Measurements from ENCODE around the gene RUNX2.

Gene RUNX2

GRCh38 chr6:45423111-45423823 lies 95.1 kb downstream of the RUNX2 start:
- Histone ChIP-seq H3K4me3 (ENCODE audit: low read depth, low read length) (peak overlapping the region; percentile 87), H3K4me1 (ENCODE audit: control insufficient read depth, insufficient read depth, low read length) (peaks cover 5% of the 10 kb centered on the region), H3K9me3 (ENCODE audit: control insufficient read depth, insufficient read depth, low read depth, low read length) (no peaks in the 10 kb centered on the region), H3K27ac (ENCODE audit: extremely low read depth, low read depth, low read length) (peak overlapping the region; percentile 81), H3K36me3 (ENCODE audit: control insufficient read depth in 2 of 2, insufficient read depth in 1 of 2, low read length in 2 of 2) (no peaks in the 10 kb centered on the region)
- POLR2A ChIA-PET = interaction anchor here (1.1 to 3.0 kb wide), 2 partner anchors 45 to 292 kb away, joined by 3 to 20 read pairs; partner anchors contain the start of gene SUPT3H
- CTCF ChIA-PET = interaction anchor here (0.6 to 1.0 kb wide), 2 partner anchors 291 to 948 kb away, joined by 3 to 5 read pairs; no protein-coding TSS in a partner anchor
- TF ChIP-seq BCL6B (tag by site-specific recombination; IDR thresholded peaks at IDR 0.05) = no peak
- no peak for TF ChIP-seq ZNF426 (tag by site-specific recombination; IDR thresholded peaks at IDR 0.05)
- TF ChIP-seq ZIC2 (tag by site-specific recombination; IDR thresholded peaks at IDR 0.05) = no peak; the same call in 1 of the 2 replicates
- no peak for TF ChIP-seq REST (tag by site-specific recombination; IDR thresholded peaks at IDR 0.05)
- no peak for TF ChIP-seq TRIM28 (IDR thresholded peaks at IDR 0.05; ENCODE audit: borderline replicate concordance, low read length)
- 0 out of 2 replicates have a peak, but pooled peaks have one; percentile 19 for TF ChIP-seq KLF17 (tag by site-specific recombination; IDR thresholded peaks at IDR 0.05)
- no peak for TF ChIP-seq ZNF677 (tag by site-specific recombination; IDR thresholded peaks at IDR 0.05)
- no peak for TF ChIP-seq ZNF138 (tag by site-specific recombination; IDR thresholded peaks at IDR 0.05; ENCODE audit: borderline replicate concordance)
- TF ChIP-seq SCRT2 (tag by site-specific recombination; IDR thresholded peaks at IDR 0.05) = no peak
- peak; percentile 59 for TF ChIP-seq ZBTB26 (tag by site-specific recombination; optimal IDR thresholded peaks at IDR 0.05)
- TF ChIP-seq ZNF311 (tag by site-specific recombination; IDR thresholded peaks at IDR 0.05; ENCODE audit: borderline replicate concordance) = no peak
- no peak for TF ChIP-seq PRDM1 (tag by site-specific recombination; IDR thresholded peaks at IDR 0.05)
- TF ChIP-seq PRDM2 (tag by site-specific recombination; IDR thresholded peaks at IDR 0.05; ENCODE audit: borderline replicate concordance) = no peak
- TF ChIP-seq GLI4 (tag by site-specific recombination; IDR thresholded peaks at IDR 0.05) = no peak
- TF ChIP-seq RBAK (tag by site-specific recombination; IDR thresholded peaks at IDR 0.05) = no peak
- no peak for TF ChIP-seq SALL2 (tag by site-specific recombination; IDR thresholded peaks at IDR 0.05; ENCODE audit: borderline replicate concordance)
- TF ChIP-seq ZNF629 (tag by site-specific recombination; IDR thresholded peaks at IDR 0.05) = no peak
- TF ChIP-seq ZNF639 (tag by site-specific recombination; IDR thresholded peaks at IDR 0.05) = no peak
- TF ChIP-seq ZNF398 (tag by site-specific recombination; IDR thresholded peaks at IDR 0.05) = no peak
- TF ChIP-seq ZBTB20 (tag by site-specific recombination; IDR thresholded peaks at IDR 0.05) = peak; percentile 77
